Fibroblast of gingiva (primary cell): ENCODE results near the gene INVS.
"Not testable (repeated sequence)": the region's sequence is repeated elsewhere in the genome, so short reads cannot be mapped to it uniquely, and the experiment has no call there.

Experiments
- DNase-seq: peaks from one replicate; pipeline ENCODE4 v3.0.0-alpha.2; 2011; ENCODE audit warnings: low read depth

The INVS gene, protein sequence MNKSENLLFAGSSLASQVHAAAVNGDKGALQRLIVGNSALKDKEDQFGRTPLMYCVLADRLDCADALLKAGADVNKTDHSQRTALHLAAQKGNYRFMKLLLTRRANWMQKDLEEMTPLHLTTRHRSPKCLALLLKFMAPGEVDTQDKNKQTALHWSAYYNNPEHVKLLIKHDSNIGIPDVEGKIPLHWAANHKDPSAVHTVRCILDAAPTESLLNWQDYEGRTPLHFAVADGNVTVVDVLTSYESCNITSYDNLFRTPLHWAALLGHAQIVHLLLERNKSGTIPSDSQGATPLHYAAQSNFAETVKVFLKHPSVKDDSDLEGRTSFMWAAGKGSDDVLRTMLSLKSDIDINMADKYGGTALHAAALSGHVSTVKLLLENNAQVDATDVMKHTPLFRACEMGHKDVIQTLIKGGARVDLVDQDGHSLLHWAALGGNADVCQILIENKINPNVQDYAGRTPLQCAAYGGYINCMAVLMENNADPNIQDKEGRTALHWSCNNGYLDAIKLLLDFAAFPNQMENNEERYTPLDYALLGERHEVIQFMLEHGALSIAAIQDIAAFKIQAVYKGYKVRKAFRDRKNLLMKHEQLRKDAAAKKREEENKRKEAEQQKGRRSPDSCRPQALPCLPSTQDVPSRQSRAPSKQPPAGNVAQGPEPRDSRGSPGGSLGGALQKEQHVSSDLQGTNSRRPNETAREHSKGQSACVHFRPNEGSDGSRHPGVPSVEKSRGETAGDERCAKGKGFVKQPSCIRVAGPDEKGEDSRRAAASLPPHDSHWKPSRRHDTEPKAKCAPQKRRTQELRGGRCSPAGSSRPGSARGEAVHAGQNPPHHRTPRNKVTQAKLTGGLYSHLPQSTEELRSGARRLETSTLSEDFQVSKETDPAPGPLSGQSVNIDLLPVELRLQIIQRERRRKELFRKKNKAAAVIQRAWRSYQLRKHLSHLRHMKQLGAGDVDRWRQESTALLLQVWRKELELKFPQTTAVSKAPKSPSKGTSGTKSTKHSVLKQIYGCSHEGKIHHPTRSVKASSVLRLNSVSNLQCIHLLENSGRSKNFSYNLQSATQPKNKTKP

DNA sequence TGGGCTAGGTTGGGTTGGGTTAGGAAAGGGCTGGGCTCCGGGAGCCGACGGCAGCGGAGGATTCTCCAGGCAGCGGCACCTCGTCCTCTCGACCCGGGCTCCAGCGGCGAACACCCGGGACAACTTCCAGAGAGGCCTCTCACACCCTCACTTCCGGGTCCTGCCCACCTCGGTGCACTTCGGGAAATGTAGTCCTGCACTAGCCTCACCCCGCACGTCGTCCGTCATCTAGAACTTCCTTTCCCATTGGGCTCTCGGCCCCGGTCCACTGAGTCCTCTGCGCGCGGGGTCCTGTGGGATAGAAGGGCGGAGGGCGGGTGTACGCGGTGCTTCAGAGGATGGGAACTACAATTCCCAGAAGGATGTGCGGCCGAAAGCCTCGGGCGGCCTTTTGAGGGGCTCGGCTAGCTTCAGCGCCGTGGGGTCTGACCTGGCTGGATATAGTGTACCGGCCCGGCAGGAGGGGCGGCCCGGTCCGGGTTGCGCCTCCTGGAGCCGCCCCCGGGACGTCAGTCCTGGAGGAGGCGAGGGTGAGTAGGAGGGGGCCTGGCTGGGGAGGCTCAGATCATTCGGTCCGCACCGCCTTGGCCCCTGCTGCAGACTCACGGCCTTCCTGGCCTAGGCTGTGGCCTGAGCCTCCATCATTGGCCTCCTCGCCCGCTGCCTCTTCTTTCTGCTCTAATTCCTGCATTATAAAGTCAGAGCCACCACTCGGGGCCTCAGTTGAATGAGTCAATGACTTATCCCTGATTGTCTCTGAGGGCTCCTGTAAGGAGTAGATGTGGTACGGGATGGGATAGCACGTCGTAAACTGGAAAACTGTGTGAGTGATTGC lies at the start of gene INVS, which contains the start of gene ERP44:
Gene INVS, plus strand, starts transcription at position 357 of the 835 bp plus-strand sequence. CDS start 5,279 bp downstream, outside the sequence.
Gene ERP44, minus strand, starts transcription at position 114 of the 835 bp plus-strand sequence. CDS start 160 bp downstream, outside the sequence.
- DNase-seq, result peak; percentile 99

DNA sequence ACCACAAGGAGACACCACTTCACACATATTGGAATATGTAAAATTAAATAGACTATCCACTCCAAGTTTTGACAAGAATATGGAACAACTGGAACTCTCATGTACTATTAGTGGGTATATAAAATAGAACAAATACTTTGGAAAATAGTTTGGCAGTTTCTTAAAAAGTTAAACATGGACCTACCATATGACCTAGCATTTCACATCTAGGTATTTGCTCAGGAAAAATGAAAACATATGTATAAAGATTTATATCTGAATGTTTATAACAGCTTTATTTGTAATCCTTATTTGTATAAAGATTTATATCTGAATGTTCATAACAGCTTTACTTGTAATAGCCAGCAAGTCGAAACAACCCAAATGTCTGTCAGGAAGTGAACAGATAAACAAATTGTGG lies 49.5 kb upstream of the INVS start:
- DNase-seq, result no peak

DNA sequence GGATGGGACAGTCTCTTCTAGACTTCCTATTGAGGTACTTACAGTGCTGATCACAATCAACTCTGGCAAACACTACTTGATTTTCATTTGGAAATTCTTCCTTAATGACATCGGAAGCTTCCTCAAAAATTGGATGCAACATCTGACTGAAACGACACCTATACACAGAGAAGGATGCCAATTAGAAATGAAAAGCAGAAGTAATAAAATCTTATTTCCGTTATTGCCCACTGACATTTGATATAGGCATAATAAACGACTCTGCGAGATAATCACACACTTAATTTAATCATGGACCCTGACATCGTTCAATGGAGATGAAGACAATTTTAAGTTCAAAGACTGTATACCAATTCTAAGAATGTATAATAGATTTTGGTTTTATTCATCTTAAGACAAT lies 46.7 kb upstream of the INVS start:
- DNase-seq, result no peak

DNA sequence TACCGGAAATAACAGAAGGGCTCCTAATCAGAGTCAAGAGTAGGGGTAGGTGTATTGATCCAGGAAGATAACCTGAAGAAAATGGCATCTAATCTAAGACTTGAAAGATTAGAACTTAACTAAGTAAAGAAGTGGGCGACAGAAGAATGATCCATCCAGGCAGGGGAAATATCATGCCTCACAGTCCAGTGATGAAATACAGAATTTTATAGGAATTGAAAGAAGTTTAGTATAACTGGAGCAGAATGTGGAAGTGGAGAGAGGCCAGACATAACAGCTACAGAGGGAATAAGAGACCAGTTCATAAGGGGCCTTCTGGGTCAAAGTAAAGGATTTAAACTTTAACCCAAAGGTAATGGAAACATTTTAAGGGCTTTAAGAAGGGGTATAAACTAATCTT lies 42.5 kb upstream of the INVS start:
- DNase-seq, result no peak

DNA sequence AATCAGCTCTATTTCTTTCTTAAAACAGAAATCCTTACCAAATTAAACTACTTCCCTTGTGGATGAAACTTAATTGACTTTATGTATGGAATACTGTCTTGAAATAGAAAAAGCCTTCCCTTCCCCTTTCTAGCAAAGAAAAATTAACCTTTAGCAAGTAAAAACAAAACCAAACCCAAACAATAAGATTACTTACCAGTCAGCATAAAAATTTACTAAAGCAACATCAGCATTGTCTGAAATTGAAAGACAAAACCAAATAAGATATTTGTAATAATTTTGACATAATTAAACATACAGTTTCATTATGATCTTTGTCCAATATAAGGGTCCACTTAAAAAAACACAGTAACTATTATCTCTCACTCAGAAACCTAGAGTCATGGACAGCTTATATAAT lies 41.4 kb upstream of the INVS start:
- no peak for DNase-seq

DNA sequence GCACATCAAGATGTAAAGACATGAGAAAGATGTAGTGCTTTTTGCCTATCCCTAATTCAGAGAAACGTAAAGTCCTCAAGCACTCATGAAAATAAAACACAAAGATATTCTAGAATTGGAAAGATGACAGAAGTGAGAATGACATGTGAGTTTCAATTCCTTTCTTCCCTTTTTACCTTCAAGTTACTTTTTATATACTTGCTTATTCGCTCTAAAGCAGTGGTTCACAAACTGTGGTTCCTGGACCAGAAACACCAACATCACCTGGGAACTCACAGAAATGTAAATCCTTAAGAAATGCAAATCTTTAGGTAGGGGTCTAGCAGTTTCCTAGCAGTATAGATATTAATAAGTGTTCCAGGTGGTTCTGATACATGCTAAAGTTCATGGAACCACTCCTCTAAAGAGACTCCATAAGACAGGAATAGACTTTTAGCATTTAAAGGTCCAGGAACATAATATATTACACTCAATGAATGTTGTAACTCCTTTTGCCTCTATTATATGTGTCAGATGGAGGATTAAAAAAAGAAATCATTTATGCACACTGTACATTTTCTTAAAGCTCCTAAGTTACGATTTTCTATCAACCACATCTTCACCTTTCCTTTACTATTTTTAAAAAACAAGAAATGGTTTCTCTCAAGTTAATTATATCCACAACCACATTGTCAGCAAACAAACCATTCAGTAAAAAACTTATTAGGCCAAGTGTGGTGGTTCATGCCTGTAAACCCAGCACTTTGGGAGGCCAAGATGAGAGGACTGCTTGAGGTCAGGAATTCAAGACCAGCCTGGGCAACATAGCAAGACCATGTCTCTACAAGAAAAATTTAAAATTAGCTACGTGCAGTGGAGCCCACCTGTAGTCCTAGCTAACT lies 40.1 kb upstream of the INVS start:
- DNase-seq, result no peak

DNA sequence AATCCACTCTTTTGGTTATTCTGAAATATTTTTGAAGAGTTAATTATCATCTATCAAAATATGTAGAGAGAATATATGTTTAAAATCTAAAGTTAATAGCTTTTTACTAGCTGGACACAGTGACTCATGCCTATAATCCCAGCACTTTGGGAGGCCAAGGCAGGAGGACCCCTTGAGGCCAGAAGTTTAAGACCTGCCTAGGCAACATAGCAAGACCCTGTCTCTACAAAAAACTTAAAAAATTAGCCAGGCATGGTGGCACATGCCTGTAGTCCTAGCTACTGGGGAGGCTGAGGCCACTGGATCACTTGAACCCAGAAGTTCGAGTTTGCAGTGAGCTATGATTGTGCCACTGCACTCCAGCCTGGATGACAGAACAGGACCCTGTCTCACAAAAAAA lies 36.4 kb upstream of the INVS start:
- DNase-seq, result not testable (repeated sequence)

DNA sequence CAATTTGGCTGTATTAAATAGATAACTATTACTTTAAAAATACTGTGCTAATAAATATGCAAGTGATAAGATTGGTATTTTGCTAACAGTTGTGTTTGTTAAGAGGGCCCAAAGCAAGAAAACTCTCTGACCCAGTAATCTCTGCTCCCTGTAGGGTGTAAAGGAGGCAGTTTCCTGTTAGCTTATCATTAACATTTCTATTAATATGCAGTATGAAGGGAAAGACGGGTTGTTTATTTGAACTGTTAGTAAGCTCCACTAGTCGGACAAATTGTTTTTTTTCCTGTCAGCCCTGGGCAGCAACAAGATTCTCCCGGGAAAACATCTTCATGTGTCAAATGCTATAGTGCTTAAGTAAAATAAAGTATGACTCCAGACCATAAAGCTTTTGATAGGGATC lies 35.9 kb upstream of the INVS start:
- DNase-seq, result no peak

DNA sequence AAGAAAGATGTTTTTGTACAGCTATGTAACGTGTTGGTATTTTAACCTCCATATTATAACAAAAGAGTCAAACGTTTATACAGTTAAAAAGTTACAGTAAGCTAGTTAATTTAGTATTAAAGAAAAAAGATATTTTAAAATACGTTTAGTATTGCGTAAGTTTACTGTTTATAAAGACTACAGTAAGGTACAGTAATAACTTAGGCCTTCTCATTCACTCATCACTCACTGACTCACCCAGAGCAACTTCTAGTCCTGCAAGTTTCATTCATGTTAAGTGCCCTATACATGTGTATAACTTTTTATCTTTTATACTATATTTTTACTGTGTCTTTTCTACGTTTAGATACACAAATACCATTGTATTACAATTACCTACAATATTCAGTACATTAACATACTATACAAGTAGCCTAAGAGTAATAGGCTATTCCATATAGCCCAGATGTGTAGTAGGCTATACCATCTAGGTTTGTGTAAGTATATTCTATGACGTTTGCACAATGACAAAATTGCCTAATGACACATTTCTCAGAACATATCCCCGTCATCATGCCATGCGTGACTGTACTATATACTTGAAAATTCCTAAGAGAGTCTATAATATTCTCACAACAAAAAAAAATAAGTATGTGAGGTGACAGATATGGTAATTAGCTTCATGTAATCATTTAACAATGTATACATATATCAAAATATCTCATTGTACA lies 34.0 kb upstream of the INVS start:
- peak; percentile 41 for DNase-seq

DNA sequence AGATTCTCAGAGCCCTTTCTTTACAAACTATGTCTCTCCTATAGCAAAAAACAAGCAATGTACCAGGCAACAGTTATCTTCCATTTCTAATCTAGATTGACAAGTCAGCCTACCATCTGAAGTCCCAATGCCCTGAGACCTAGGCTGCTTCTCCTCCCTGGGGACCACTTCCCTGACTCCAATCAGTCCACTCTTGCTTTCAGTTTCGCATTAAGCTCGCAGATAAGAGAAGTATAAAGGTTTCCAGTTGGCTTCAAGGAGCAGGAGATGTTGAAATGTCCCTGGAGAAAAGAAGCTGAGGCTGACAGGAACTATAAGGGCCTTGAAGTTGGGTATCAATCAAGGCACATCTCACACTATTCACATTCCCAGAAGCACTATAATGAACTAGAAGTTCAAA lies 32.5 kb upstream of the INVS start:
- peak; percentile 16 for DNase-seq

DNA sequence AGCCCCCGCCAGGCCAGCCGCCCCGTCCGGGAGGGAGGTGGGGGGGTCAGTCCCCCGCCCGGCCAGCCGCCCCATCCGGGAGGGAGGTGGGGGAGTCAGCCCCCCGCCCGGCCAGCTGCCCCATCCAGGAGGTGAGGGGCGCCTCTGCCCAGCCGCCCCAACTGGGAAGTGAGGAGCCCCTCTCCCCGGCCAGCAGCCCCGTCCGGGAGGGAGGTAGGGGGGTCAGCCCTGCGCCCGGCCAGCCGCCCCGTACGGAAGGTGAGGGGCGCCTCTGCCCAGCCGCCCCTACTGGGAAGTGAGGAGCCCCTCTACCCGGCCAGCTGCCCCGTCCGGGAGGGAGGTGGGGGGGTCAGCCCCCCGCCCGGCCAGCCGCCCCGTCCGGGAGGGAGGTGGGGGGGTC lies 31.1 kb upstream of the INVS start:
- not testable (repeated sequence) for DNase-seq

DNA sequence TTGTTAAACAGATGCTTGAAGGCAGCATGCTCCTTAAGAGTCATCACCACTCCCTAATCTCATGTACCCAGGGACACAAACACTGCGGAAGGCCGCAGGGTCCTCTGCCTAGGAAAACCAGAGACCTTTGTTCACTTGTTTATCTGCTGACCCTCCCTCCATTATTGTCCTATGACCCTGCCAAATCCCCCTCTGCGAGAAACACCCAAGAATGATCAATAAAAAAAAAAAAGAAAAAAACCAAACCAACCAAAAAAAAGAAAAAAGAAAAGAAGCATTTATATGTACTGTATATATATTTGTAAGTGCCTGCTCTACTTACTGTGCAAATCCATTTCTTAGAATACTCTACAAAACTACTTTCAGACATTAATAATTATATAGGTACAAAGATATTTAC lies 30.0 kb upstream of the INVS start:
- DNase-seq, result not testable (repeated sequence)

DNA sequence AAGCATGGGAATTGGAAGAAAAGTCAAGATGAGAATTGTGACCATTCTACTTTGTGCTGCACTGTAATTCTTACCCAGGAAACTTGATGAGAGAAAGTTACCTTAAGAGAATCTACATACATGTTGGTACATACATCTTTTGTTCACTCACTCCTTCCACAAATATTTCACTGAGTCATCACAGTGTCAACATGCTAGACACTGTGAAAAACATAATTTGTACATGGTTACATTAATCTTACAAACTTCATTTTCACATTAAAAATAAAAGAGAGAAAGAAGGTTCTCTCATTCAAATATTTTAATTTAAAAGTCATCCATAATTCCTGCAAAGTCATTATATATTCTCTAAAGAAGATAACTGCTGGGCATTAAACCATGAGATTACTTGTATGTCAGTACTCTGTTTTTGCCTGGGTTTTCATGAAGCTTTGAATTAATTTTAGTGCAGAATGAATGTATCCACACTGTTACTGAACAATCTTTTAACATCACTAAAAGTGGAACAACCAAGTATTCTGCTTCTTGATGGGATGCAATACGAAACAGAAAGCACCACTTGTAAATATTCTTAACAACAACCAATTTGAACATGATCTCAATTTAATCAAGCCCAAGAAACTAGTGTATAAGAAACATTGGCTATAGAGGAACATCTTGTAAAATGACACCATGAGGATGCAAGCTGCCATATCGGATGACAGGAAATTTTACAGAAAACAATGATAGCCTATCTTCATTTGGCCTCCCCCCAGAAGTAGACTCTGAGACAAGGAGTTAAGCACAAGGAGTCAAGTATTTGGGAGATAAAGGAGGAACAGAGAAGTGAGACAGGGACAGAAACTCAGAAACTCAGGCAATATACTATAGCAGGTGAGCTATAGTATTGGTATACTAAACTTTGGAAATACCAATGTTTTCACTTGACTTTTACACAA lies 28.7 kb upstream of the INVS start:
- no peak for DNase-seq

DNA sequence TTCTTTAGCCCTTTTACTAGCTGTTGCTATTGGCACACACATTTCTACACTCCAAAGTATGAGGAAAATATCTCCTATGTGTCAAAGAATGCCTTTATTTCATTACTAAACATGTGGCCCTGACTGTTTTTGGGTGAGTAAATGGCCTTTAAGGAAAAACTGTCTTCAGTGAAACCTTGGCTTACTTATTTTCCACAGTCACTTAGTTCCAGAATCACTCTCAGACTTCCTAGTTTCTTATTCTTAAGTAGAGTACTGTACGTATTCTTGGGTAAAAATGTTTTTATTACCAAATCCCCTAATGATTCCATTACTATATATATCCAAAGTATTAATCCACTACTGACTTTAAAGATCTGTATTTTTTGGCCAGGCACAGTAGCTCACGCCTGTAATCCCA lies 27.8 kb upstream of the INVS start:
- no peak for DNase-seq

DNA sequence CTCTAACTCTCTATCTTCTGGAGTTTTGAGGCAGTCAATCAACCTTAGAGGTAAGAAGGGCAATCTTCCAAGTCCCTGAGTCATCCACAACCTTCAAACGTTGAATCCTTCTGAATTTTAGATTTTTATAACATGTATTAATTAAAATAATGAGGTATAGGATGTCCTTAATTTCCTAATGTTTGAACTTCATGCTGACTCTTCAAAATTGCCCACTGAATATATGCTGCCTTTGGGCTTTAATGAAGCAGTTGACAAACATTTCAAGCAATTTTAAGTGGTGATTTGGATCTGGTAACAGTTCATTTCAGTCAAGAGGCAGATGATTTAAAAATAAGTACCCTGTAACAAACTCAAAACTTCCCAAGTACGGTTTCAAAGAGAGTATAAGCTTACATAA lies 26.2 kb upstream of the INVS start:
- DNase-seq, result no peak

DNA sequence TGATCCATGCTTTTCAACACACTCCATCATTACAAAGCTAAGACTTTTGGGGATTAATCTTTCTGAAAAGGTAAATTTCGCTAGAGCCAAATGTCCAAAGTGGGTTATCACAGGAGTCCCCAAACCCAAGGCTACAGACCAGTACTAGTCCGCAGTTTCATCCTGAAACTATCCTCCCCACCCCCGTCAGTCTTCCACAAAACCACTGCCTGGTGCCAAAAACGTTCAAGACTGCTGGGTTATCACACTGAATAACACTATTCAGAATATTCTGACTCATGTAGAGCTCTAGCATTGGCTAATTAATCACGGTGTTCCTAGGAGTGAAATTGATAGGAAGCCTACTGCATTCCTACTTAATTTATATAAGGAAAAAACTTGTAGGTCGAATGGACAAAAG lies 24.9 kb upstream of the INVS start:
- no peak for DNase-seq

DNA sequence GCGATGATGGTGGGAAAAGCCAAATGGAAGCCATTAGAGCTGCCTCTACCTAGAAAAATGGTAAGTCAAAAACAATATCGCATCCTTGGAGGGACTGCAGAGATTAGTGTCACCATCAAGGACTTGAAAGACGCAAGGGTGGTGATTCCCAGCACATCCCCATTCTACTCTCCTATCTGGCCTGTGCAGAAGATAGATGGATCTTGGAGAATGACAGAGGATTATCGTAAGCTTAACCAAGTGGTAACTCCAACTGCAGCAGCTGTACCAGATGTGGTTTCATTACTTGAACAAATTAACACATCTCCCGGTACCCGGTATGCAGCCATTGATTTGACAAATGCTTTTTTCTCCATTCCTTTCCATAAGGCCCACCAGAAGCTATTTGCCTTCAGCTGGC lies 24.1 kb upstream of the INVS start:
- DNase-seq, result no peak

DNA sequence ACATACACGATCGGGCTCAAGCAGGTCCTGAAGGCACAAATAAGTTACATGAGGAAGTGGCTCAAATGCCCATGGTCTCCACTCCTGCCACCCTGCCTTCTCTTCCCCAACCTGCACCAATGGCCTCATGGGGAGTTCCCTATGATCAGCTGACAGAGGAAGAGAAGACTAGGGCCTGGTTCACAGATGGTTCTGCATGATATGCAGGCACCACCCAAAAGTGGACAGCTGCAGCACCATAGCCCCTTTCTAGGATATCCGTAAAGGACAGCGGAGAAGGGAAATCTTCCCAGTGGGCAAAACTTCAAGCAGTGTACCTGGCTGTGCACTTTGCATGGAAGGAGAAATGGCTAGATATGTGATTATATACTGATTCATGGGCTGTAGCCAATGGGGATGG lies 22.8 kb upstream of the INVS start:
- DNase-seq, result not testable (repeated sequence)

DNA sequence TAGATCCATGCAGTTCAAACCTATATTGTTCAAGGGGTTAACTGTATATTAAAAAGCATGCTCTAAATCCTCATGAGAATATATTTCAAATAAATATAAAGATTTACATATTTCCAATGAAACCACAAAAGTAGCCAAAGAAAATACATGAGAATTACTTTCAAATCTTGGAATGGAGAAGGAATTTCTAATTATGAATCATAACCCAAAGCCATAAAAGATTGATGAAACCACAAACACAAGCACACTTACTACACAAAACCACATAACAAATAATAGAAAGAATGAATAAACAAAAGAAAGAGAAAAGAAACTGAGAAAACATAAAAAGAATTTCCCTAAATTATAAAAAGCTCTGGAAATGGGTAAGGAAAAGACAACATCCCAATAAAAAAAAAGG lies 16.3 kb upstream of the INVS start:
- peak; percentile 62 for DNase-seq
